Prostate gland (tissue), 2 donors: ENCODE data around the gene ARSB. TPM values are rescaled to one million over a fixed set of nuclear protein-coding genes. Genes with fewer than 3 reads are reported as not detected.

Experiments used
- DNase-seq: peaks from one replicate; pipeline ENCODE4 v3.0.0-alpha.2; 2019; ENCODE audit warnings: low spot score
- H3K27ac ChIP-seq, 2 donors: fragments of 200-600 bp; sonication (generic); 2 replicates each; pipeline ENCODE4 v1.5.1; 2017 to 2019
- H3K27me3 ChIP-seq: fragments of 200-600 bp; sonication (generic); replicated peaks from 2 replicates; pipeline ENCODE4 v1.5.1; 2019; ENCODE audit not compliant: insufficient read depth
- H3K36me3 ChIP-seq, 2 donors: fragments of 200-600 bp; sonication (generic); 1 replicate in 1 of 2; 2 replicates in 1 of 2; pipeline versions ENCODE4 v1.5.1 to v1.8.1; 2017 to 2019
- H3K4me1 ChIP-seq: fragments of 200-600 bp; sonication (generic); replicated peaks from 2 replicates; pipeline ENCODE4 v1.5.1; 2019
- H3K4me3 ChIP-seq, 2 donors: fragments of 200-600 bp; sonication (generic); 2 replicates each; pipeline ENCODE4 v1.5.1; 2017 to 2019
- H3K9me3 ChIP-seq: fragments of 200-600 bp; sonication (generic); 2 replicates; pipeline ENCODE4 v1.5.1; 2017
- POLR2A ChIP-seq: fragments of 450-650 bp; IDR thresholded peaks from one replicate; pipeline ENCODE4 v1.6.1; 2016; ENCODE audit warnings: antibody characterized with exemption, mild to moderate bottlenecking
- POLR2AphosphoS5 ChIP-seq: sonication (generic); formaldehyde crosslinking; IDR thresholded peaks from one replicate; pipeline ENCODE4 v1.6.1; 2017; ENCODE audit warnings: antibody characterized with exemption
- WGBS: methylation state at CpG from one replicate; pipeline ENCODE4 v1.1.5; 2018; 5-methylcytosine and 5-hydroxymethylcytosine counted together
- intact Hi-C: fragments of 100-400 bp; cut with DNase I; formaldehyde crosslinking; loops from one replicate; pipeline ENCODE4 v1.14.2; 2022
- total RNA-seq, 2 donors: library from RNA; depleted of rRNA; stranded (reverse); fragments of >200 nt; gene quantifications; one replicate each; pipeline ENCODE4 v1.1.0, GENCODE V29; 2016
- TF ChIP-seq, protein P1 (sequence below), 4 experiments: fragments of 200-600 bp in 2 of 4; fragments of 450-650 bp in 2 of 4; sonication (generic) in 2 of 4; IDR thresholded peaks; 1 replicate in 3 of 4; 2 replicates in 1 of 4; pipeline ENCODE4 v1.5.1; 2016 to 2019; ENCODE audit warnings: antibody characterized with exemption in 4 of 4, mild to moderate bottlenecking in 2 of 4, moderate library complexity in 2 of 4

ARSB gene
- total RNA-seq, 2 donors from 2014 or later, result 5.4 to 14.9 TPM

DNA sequence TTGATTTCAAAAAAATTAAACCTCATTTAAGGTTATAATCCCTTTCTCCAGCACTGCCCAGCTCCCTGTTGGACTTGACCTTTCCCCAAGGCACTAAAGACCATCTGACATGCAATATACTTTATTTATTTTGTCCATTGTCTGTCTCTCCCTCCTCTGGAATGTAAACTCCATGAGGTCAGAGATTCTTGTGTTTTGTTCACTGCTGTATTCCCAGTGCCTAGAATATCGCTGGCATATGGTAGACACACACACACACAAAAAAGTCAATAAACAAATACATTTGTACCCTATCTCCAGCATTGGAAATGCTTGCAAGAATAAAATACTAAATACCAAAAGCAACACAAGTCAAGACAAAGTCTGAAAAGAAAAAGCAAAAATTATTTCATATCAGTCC, 17.3 kb upstream of the ARSB start:
- 89% methylated on average over 1 of the region's 1 CpG for WGBS
- Histone ChIP-seq H3K36me3 (no peaks in the 10 kb centered on the region), H3K4me1 (no peaks in the 10 kb centered on the region), H3K9me3 (no peaks in the 10 kb centered on the region), H3K27me3 (no peaks in the 10 kb centered on the region), H3K4me3 (no peak overlapping the region), H3K27ac (no peak overlapping the region)
- no peak for DNase-seq
- TF ChIP-seq POLR2A (no peak), POLR2AphosphoS5 (no peak)
- TF ChIP-seq, protein P1, sequence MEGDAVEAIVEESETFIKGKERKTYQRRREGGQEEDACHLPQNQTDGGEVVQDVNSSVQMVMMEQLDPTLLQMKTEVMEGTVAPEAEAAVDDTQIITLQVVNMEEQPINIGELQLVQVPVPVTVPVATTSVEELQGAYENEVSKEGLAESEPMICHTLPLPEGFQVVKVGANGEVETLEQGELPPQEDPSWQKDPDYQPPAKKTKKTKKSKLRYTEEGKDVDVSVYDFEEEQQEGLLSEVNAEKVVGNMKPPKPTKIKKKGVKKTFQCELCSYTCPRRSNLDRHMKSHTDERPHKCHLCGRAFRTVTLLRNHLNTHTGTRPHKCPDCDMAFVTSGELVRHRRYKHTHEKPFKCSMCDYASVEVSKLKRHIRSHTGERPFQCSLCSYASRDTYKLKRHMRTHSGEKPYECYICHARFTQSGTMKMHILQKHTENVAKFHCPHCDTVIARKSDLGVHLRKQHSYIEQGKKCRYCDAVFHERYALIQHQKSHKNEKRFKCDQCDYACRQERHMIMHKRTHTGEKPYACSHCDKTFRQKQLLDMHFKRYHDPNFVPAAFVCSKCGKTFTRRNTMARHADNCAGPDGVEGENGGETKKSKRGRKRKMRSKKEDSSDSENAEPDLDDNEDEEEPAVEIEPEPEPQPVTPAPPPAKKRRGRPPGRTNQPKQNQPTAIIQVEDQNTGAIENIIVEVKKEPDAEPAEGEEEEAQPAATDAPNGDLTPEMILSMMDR (IDR thresholded peaks at IDR 0.05), result no peak
- intact Hi-C loops, result no loop called here

DNA sequence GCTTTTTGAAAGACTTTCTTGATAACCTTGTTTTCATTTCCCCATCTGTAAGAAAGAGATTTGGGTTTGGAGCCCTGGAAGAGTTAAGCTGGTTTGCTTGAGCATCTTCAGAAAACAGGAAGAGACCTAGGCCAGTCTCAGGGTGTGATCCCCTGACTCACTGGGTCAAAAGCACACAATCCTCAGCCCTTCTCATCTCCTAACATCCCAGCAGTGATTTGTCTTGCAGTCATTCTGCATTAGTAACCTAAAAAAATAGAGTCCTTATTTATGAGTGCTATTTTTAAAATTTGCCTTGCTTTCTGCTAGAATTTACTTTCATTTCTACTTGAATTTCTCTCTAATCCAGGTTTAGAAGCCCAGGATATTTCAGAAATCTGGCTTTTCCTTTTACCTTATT, 16.4 kb upstream of the ARSB start:
- no peaks in the 10 kb centered on the region for H3K4me1 ChIP-seq
- intact Hi-C loops, result no loop called here
- no peak overlapping the region for H3K4me3 ChIP-seq
- no peaks in the 10 kb centered on the region for H3K9me3 ChIP-seq
- TF ChIP-seq POLR2A (no peak), POLR2AphosphoS5 (no peak)
- TF ChIP-seq, protein P1 (IDR thresholded peaks at IDR 0.05), result no peak
- DNase-seq, result no peak
- no peaks in the 10 kb centered on the region for H3K27me3 ChIP-seq
- peak overlapping the region in 1 of 2 donors; percentile 4 for H3K27ac ChIP-seq
- no peaks in the 10 kb centered on the region for H3K36me3 ChIP-seq

DNA sequence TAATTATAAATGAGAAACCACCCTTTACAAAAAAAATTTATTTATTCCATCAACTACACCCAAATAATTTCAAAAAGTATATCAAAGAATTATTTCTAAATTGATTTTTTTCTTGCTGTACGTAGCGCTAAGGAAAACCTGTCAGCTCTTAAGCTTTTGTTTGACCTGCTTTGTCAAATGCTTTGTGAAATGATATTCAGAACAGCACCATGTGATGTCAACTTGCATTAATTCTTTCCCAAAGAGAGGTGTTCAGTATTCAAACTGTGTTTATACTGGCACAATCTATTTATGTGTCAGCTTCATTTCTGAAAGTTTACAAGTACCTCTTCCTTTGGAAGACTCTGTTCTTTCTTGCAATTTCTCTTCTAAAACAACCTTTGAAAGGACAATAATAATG, 12.0 kb upstream of the ARSB start:
- Histone ChIP-seq H3K27ac (no peak overlapping the region), H3K36me3 (no peaks in the 10 kb centered on the region), H3K4me3 (no peak overlapping the region), H3K9me3 (no peaks in the 10 kb centered on the region), H3K27me3 (no peaks in the 10 kb centered on the region), H3K4me1 (no peaks in the 10 kb centered on the region)
- TF ChIP-seq POLR2A (no peak), POLR2AphosphoS5 (peak; percentile 38)
- DNase-seq, result no peak
- intact Hi-C loops, result no loop called here
- 46% methylated on average over 2 of the region's 2 CpGs for WGBS

DNA sequence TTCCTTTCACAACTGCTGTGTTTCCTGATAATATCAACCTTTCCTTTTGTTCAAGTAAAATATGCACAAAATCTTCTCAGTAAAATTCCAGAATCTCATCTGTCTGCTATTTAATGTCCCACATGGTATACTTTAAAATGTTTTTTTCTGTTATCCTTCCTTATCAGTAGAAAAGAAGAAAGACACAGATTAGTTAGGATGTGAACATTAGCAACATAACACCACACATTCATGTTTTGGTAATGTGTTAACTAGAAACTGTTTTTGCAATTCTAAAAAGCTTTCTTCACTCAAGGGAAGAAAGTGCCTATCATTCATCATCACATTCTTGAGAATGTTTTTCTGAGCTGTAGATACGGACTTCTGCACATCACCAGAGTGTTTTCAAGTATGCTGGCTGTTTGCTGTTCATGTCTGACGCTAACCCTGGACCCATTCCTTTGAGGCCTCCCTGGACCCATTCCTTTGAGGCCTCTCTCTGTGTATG, 10.5 kb upstream of the ARSB start:
- intact Hi-C loops, result no loop called here
- 63% methylated on average over 2 of the region's 2 CpGs for WGBS

DNA sequence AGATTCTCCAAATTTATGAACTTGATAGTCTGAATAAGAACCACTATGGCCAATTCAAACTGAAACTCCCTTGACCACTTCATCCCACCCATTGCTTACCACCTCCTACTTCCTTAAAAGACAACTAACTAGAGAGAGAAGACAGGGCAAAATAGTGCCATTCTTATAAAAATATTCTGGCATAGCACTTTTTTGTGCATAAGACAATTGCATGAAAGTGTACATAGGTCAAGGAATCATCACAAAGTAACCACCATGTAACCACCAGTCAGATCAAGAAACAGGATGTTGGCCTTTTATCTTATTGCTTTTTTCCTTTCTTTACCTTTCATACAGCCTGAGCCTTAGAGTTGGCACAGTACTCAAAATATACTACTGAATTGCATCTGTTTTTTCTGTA, 8.1 kb upstream of the ARSB start:
- no peaks in the 10 kb centered on the region for H3K36me3 ChIP-seq
- no peak for TF ChIP-seq POLR2A
- TF ChIP-seq, protein P1 (IDR thresholded peaks at IDR 0.05), result no peak
- no peak for TF ChIP-seq POLR2AphosphoS5
- H3K9me3 ChIP-seq, result no peaks in the 10 kb centered on the region
- no peaks in the 10 kb centered on the region for H3K4me1 ChIP-seq
- H3K27ac ChIP-seq, result no peak overlapping the region
- no peak for DNase-seq
- intact Hi-C loops, result no loop called here
- no peak overlapping the region for H3K4me3 ChIP-seq
- no peaks in the 10 kb centered on the region for H3K27me3 ChIP-seq

More for the DNA sequence above, 10.5 kb upstream of the ARSB start:
- Histone ChIP-seq H3K4me1 (no peaks in the 10 kb centered on the region), H3K27ac (no peak overlapping the region), H3K36me3 (no peaks in the 10 kb centered on the region), H3K27me3 (no peaks in the 10 kb centered on the region), H3K9me3 (no peaks in the 10 kb centered on the region), H3K4me3 (no peak overlapping the region)
- DNase-seq, result no peak
- TF ChIP-seq, protein P1 (IDR thresholded peaks at IDR 0.05), result no peak
- no peak for TF ChIP-seq POLR2AphosphoS5
- no peak for TF ChIP-seq POLR2A
